GM19372 (cell line): ENCODE results near the gene LRIG1.
A peak's percentile ranks its signal among the peaks of the same experiment; 100 is the strongest.

Experiments used
- ATAC-seq: cut with Tn5 transposase; IDR thresholded peaks from one replicate; pipeline ENCODE4 v1.9.1; 2021; ENCODE audit warnings: mild to moderate bottlenecking, low read depth, moderate library complexity; ENCODE audit not compliant: unreplicated experiment

The LRIG1 gene

GRCh38 chr3:66370179-66370578 is 130.6 kb downstream of the LRIG1 start:
- ATAC-seq: no peak

DNA sequence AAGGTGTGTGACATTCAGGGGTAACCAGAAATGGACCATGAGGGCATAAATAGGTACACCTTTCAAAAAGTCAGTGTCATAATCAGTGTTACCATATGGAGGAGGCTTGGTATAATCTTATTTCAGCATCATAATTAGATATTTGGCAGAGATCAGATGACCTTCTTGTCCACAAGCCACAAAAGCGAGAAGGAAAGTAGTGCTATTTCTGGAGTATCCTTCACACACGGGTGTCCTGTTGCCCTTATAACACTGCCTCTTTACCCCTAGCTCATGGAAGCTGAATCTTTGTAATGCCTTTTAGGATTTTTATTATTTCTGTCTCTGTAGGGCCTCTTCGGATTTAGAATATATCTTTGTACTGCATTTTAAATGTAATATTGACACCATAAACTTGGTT is 132.8 kb downstream of the LRIG1 start:
- no peak for ATAC-seq

GRCh38 chr3:66366747-66367146 is 134.1 kb downstream of the LRIG1 start:
- ATAC-seq: no peak

DNA sequence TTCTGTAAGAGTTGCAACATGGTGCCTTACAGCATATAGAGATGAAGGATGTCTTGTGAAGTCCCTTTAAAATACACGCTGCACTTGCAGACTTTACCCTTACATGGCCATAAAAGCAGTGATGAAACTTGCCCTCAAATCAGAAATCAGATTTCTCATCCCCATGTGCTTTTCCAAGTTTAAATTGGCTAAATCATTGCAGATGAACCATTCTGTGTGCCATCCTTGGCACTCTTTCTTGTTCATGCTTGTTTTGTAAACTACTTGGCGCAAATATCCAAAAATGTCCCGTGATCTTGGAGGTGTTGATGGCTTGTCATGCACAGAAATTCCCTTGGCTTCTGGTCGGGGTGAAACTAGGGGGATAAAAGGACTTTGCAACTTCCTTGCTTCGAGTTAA is 135.7 kb downstream of the LRIG1 start:
- no peak for ATAC-seq

- ATAC-seq: no peak
Observed at GRCh38 chr3:66363148-66363547, 137.7 kb downstream of the LRIG1 start.

DNA sequence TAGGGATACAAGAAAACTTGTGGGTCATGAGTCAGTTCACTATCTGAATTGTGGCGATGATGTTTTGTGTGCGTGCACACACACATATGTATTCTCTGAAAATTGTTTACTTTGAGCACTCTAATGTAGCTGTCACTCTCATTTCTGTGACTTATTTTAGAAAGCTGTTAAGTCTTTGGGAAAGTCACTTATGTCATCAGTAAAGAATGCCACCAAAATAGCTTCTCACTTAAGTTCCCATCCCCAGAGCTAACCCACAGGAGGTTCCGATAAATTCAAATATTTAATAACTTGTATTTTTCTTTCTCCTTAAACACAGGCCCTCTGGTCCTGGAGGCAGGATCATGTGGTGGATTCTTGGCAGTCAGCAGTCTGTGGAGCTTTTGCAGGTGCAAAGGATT is 138.3 kb downstream of the LRIG1 start:
- ATAC-seq: no peak

- no peak for ATAC-seq
Observed at GRCh38 chr3:66361356-66361755, 139.5 kb downstream of the LRIG1 start.

DNA sequence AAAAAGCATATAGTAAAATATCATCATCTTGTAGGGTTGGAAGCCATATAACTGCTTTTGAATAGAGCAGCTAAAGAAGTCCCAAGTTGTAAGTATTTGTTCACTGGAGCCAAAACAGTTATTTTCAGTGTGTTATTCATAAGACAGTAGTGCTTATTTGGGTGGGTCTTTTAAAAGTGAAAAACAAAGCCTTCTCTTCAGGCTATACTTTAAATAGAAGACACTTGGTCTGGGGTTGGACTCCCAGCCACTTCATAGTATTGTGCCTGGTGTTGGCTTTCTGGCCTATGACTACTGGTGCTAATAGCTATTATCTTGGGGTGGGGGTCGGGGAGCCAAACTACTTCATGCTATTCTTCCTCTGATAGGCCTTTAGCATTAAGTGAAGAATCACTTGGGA is 144.8 kb downstream of the LRIG1 start:
- ATAC-seq: no peak

DNA sequence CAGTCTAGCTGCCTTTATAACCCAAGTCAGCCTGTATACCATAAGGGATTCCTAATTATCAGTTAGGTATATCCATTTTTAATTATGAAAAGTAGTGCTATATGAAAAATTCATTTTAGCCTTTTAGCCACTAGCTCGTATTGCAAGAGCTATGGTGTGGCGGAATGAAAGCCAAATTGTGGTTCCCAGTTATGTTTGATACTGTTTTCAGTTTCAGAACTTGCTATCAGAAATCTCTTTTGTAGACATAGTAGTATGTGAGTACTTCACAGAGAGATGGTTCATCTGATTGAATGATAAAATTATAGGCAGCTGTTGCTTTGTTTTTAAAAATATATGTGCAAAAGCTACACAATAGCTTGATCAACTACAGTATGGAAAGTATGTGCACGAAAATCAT is 145.4 kb downstream of the LRIG1 start:
- peak; percentile 87 for ATAC-seq

DNA sequence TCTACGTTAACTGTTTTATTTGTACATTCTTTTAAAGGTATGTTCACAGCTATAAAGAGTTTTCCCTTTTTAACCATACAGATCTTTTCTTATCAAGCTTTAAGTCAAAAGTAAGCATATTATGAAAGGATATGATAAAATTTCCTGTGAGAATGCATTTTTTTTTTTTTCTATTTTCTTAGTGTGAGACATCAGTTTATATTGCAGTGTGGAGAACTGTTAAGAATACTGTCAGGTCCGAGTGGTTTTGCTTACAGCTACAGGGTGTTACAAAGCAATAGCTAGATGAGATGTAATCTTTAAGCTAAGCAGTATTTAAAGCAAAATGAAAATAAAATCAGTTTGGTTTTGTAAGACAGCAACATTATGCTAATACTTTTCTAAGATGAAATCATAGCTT is 146.8 kb downstream of the LRIG1 start:
- ATAC-seq: no peak

GRCh38 chr3:66353530-66353929 is 147.3 kb downstream of the LRIG1 start:
- no peak for ATAC-seq

DNA sequence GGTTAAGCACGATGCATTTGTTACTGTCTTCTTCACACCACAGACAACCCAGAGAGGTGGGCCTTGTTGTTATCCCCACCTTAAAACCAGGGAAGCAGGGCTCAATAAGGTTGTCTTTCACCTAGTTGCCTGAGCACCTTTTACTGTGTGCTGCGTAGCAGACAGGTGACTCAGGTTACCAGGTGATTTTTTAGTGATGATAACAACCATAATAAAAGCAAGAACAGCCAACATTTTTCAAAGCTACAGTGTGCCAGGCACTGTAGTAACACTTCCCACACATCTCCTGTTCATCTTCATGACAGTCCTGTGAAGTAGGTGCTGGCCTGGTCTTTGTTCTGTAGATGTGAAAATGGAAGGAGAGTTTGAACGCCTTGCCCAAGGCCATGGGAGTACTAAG is 147.8 kb downstream of the LRIG1 start:
- no peak for ATAC-seq

DNA sequence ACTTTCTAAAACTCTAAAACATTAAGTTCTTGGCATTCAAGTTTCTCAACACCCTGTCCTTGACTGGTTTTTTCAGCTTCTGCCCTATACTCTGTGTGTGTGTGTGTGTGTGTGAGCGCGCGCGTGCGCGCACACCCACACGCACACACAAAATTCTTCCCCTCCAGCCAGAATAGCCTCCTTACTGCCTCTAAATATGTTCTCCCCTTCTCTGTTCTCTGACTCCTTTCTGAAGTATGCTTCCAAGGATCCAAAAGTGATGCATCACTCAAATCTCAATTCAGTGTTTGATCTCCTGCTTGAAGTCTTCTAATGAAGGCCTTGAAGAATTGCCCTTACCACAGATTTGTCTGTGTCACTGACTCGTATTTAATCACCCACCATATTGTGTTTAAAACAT is 150.2 kb downstream of the LRIG1 start:
- no peak for ATAC-seq

- no peak for ATAC-seq
Observed at GRCh38 chr3:66348704-66349103, 152.1 kb downstream of the LRIG1 start.

DNA sequence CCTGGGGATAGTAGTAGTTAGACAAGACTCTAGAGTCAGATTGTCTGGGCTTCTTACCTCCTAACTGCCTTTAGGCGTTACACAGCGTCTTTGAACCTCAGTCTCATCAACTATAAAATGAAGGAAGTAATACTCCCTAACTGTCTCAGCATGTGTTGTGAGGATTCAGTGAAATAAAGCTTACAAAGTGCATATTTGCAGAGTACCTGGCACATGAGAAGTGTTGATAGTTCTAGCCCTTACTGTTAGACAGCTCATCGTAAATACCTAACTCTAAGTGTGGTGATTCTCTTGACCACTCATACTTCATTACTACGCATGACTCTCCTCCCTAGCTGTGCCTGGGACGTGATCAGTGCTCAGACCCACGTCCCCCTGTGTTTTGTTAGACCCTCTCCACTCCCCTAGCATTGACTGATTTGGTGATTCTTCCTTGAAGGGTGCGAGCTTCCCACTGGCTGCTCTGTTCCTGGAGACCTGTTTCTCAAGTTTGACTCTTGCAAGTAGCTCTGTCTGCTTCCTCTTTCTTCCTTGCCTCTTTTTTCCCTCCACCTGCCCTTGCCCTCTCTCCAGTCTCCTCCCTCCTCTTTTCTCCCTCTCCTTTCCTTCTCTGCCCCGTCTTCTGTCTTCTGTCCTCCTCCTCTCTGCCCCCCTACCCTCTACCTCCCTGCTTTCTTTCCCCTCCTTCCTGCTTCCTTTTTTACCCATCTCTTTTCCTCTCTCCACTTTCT is 155.8 kb downstream of the LRIG1 start:
- no peak for ATAC-seq

GRCh38 chr3:66344391-66344811 is 156.4 kb downstream of the LRIG1 start:
- no peak for ATAC-seq

GRCh38 chr3:66342717-66343356 is 158.0 kb downstream of the LRIG1 start:
- ATAC-seq: no peak

- no peak for ATAC-seq
Observed at GRCh38 chr3:66338927-66339326, 161.9 kb downstream of the LRIG1 start.

DNA sequence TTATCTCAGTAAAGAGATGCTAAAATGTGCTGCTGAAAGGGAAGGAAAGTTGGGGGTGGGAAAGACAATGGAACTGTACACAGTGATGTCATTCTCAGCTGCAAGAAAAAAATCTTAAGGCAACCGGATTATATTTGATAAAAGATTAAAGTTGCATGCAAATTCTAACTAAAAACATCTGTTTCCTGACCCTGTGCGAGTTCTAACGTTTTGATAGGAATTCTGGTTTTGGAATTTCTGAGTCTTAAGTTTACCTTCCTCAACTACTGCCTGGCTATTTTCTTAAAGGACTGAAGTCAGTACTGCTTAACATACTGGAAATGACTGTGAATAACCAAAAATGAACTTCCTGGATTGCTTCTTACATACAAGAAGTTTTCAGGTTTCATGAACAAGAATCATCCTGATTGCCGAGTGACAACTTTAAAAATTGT is 164.5 kb downstream of the LRIG1 start:
- ATAC-seq: no peak

GRCh38 chr3:66335671-66336070 is 165.2 kb downstream of the LRIG1 start:
- ATAC-seq: no peak
